Activated CD8-positive, alpha-beta memory T cell treated with anti-CD3 and anti-CD28 coated beads, Interleukin-2, amount 50 U/mL, for 1 hour (primary cell): ENCODE results near the gene TWF2.

Experiments
- DNase-seq: peaks from one replicate; pipeline ENCODE4 v3.0.0-alpha.2; 2020; ENCODE audit errors: extremely low read depth

Gene TWF2

DNA sequence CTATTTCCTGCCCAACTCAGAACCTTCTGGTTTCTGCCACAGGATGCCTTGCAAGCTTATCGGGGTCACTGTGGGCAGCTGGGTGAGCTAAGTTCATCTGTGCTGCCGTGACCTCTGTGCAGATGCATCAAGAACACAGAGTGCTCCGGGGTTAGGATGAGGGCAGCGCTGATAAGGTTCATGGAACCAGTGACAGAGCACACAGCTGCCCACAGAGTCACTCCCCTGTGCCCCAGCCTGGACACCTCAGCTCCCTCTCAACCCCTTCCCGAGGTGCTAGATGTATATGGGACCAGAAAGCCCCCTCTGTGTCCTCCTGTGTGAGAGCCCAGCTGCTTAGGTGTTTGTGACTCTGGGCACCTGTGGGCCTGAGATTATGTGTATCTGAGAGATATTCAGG is 56.8 kb downstream of the TWF2 start:
- DNase-seq = no peak

DNA sequence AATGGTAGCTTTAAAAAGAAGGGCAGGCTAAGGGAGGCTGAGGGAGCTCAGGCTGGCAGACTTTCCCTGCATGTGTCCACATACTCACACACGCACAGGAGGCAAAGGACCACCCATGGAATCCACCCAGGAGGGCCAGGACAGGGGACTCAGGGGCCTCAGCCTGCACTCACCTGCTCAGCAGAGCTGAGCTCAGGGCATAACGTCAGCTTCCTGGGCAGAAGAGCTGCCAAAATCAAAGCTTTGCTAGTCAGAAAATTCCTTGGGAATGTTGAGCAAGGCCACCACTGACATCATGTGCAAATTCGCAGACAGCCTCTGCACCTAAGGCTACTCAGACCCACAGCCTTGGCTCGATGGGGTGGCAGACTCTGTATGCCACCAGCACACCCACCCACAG is 57.4 kb downstream of the TWF2 start:
- DNase-seq = no peak
